ENCODE data around the gene CELF1. TPM values are rescaled to one million over a fixed set of nuclear protein-coding genes. Genes with fewer than 3 reads are reported as not detected.

Gene CELF1
- total and polyA plus RNA-seq, 2 of the 4 experiments (the other 2 are of a cell fraction): 63.3 to 135 TPM

DNA sequence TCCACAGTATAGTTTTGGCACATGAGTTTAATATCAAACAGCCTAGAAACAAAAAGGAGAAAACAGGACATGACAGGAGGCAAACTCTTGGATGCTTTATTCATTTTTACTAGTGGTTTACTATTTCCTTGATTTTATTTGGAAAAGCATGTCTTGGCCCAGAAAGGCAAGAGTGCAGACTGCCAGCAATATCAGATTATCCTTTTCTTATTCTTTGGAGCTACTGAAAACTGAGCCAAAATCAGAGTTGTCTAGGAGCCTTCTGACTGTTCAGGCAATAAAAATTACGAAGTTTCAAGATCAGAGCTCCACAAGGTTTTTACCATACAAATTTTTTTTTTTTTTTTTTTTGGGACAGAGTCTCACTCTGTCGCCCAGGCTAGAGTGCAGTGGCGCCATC is 16.0 kb downstream of the CELF1 start:
- Histone ChIP-seq H3K4me3 (ENCODE audit: insufficient read depth, low read depth, low read length) (no peak overlapping the region), H2BK5ac (ENCODE audit: low read depth, low read length, poor library complexity, severe bottlenecking) (no peak overlapping the region), H2AFZ (replicated peaks; ENCODE audit: low read length, poor library complexity) (no peak overlapping the region), H2BK15ac (ENCODE audit: low read depth, low read length) (no peak overlapping the region), H3K18ac (ENCODE audit: low read depth, low read length) (no peak overlapping the region), H4K20me1 (ENCODE audit: insufficient read depth, low read length) (peaks cover 97% of the 10 kb centered on the region), H3K9ac (ENCODE audit: low read depth, low read length) (no peak overlapping the region), H3K56ac (ENCODE audit: extremely low read depth, insufficient read depth, low read length) (no peak overlapping the region), H2AK5ac (ENCODE audit: low read depth, low read length) (no peak overlapping the region), H2BK20ac (ENCODE audit: low read depth, low read length) (no peak overlapping the region), H3K4ac (ENCODE audit: low read depth, low read length) (no peak overlapping the region), H3K23ac (ENCODE audit: low read depth, low read length) (no peak overlapping the region; the same call in 1 of the 2 replicates), H3K27me3 (ENCODE audit: control insufficient read depth, insufficient read depth, low read length) (no peaks in the 10 kb centered on the region), H3K36me3 (ENCODE audit: control insufficient read depth, insufficient read depth, low read length) (no peaks in the 10 kb centered on the region; the same call in 1 of the 2 replicates), H3K79me1 (ENCODE audit: low read depth in 1 of 2, low read length in 2 of 2) (peaks cover 11 to 71% of the 10 kb centered on the region in 2 experiments), H3K9me3 (ENCODE audit: control insufficient read depth, insufficient read depth, low read length) (no peaks in the 10 kb centered on the region), H3K27ac (ENCODE audit: insufficient read depth, low read length) (no peak overlapping the region), H3K4me2 (ENCODE audit: low read depth, low read length) (no peak overlapping the region), H3K9me1 (ENCODE audit: insufficient read depth, low read length) (peaks cover 17% of the 10 kb centered on the region), H2BK120ac (ENCODE audit: low read depth, low read length) (no peak overlapping the region), H4K5ac (ENCODE audit: low read depth, low read length) (no peak overlapping the region), H3K4me1 (ENCODE audit: control insufficient read depth, insufficient read depth, low read length) (peaks cover 23% of the 10 kb centered on the region), H4K91ac (ENCODE audit: insufficient read depth, low read depth, low read length) (no peak overlapping the region), H4K8ac (ENCODE audit: low read depth in 2 of 2, low read length in 2 of 2) (no peak overlapping the region), H3K14ac (replicated peaks; ENCODE audit: low read depth, low read length) (no peak overlapping the region), H2AK9ac (replicated peaks; ENCODE audit: low read depth, low read length, poor library complexity) (no peak overlapping the region)
- no peak for ATAC-seq (ENCODE audit: low read depth)
- intact Hi-C loops (cut with micrococcal nuclease): loop anchor here (10.0 kb wide), 1 partner anchor 52 kb away; no protein-coding TSS in a partner anchor
- POLR2A ChIA-PET (ENCODE audit: unreplicated experiment): no interaction called here
- dilution Hi-C loops (cut with HindIII; ENCODE audit: low sequenced_read_pairs, unreplicated experiment): no loop called here
- WGBS, 2 experiments (ENCODE audit: extremely low coverage in 2 of 2, insufficient read length in 1 of 2): 80% methylated on average over 1 of the region's 3 CpGs; no CpG with 5 or more reads in 1 of the 2 experiments
- CTCF ChIA-PET: interaction anchor here (0.6 kb wide), 1 partner anchor 24 kb away, joined by 4 read pairs; no protein-coding TSS in a partner anchor
- no peak for DNase-seq
- TF ChIP-seq POLR2A (IDR thresholded peaks at IDR 0.05; ENCODE audit: low read depth, low read length): no peak
- in situ Hi-C loops (cut with MboI; ENCODE audit: low sequenced_read_pairs): no loop called here
- BruUV-seq (replicated peaks): no TSS peak

Data from IMR-90 (cell line).